Central memory CD8-positive, alpha-beta T cell (primary cell): ENCODE data around the gene HMCN2.

Experiments used
- ATAC-seq: fragments of 150-1000 bp; cut with Tn5 transposase; replicated peaks from 2 replicates; pipeline ENCODE4 v1.10.0; 2022; ENCODE audit warnings: mild to moderate bottlenecking, moderate FRiP score, moderate number of reproducible peaks; ENCODE audit not compliant: poor library complexity, severe bottlenecking; ENCODE audit errors: extremely low read depth
- DNase-seq, 2 donors: peaks; one replicate each; pipeline ENCODE4 v3.0.0; 2021; ENCODE audit warnings: low spot score in 2 of 2
- H3K27ac Mint-ChIP-seq: one replicate; pipeline ENCODE4 v1.8.0; 2022; ENCODE audit warnings: low read depth, mild to moderate bottlenecking, moderate library complexity, mixed read lengths
- H3K27me3 Mint-ChIP-seq: one replicate; pipeline ENCODE4 v1.8.0; 2022; ENCODE audit warnings: mixed read lengths
- H3K36me3 Mint-ChIP-seq: one replicate; pipeline ENCODE4 v1.8.0; 2022; ENCODE audit warnings: mild to moderate bottlenecking, moderate library complexity, mixed read lengths; ENCODE audit not compliant: insufficient read depth
- H3K4me1 Mint-ChIP-seq: one replicate; pipeline ENCODE4 v1.8.0; 2022; ENCODE audit warnings: mixed read lengths
- H3K4me3 Mint-ChIP-seq: one replicate; pipeline ENCODE4 v1.8.0; 2022; ENCODE audit warnings: mild to moderate bottlenecking, moderate library complexity, mixed read lengths
- H3K9me3 Mint-ChIP-seq: one replicate; pipeline ENCODE4 v1.8.0; 2022; ENCODE audit warnings: mixed read lengths

HMCN2 gene

DNA sequence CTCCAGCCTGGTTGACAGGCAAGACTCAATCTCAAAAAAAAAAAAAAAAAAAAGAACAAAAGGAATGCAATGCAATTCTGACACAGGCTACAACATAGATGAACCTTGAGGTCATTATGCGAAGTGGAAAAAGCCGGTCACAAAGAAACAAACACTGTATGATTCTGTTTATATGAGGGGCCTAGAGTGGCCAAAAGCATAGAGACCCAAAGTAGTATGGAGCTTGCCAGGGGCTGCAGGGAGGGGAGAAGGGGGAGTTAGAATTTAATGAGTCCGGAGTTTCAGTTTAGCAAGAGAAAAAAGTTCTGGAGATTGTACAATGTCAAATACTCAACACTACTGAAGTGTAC lies 146.0 kb downstream of the HMCN2 start:
- ATAC-seq = no peak

DNA sequence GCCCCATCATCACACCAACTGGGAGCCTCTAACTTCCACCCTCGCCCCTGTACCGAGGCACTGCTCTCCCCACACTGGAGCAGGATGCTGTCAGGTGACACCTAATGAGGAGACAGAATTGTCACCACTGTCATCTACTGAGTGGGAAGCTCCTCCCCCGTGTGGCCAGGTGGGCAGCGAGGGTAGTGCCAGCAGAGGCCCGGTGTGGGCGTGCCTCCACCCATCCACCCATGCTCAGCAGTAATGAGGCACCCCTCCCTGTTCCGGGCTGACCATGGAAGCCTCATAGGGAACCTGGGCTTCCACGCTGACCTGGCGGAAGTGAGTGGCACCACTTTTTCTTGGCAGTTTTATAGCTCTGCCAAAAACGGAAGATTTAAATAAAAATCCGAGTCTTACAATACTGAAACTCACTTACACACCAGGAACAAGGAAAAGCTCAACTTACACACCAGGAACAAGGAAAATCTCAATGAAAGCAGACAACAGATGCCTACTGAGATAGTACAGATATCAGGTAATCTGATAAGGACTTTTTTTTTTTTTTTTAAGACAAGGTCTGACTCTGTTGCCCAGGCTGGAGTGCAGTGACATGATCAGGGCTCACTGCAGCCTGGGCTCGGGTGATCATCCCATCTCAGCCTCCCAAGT lies 148.6 kb downstream of the HMCN2 start:
- Mint-ChIP-seq H3K4me1 (no peaks in the 10 kb centered on the region), H3K9me3 (no peaks in the 10 kb centered on the region), H3K4me3 (no peak overlapping the region), H3K36me3 (no peaks in the 10 kb centered on the region), H3K27ac (no peak overlapping the region), H3K27me3 (peaks cover 26% of the 10 kb centered on the region)
- DNase-seq (no peak), ATAC-seq (no peak)

More for the DNA sequence above, 146.0 kb downstream of the HMCN2 start:
- H3K4me3 Mint-ChIP-seq = no peak overlapping the region
- H3K36me3 Mint-ChIP-seq = no peaks in the 10 kb centered on the region
- no peaks in the 10 kb centered on the region for H3K9me3 Mint-ChIP-seq
- peaks cover 17% of the 10 kb centered on the region for H3K27me3 Mint-ChIP-seq
- no peak overlapping the region for H3K27ac Mint-ChIP-seq
- no peaks in the 10 kb centered on the region for H3K4me1 Mint-ChIP-seq
- no peak for DNase-seq

DNA sequence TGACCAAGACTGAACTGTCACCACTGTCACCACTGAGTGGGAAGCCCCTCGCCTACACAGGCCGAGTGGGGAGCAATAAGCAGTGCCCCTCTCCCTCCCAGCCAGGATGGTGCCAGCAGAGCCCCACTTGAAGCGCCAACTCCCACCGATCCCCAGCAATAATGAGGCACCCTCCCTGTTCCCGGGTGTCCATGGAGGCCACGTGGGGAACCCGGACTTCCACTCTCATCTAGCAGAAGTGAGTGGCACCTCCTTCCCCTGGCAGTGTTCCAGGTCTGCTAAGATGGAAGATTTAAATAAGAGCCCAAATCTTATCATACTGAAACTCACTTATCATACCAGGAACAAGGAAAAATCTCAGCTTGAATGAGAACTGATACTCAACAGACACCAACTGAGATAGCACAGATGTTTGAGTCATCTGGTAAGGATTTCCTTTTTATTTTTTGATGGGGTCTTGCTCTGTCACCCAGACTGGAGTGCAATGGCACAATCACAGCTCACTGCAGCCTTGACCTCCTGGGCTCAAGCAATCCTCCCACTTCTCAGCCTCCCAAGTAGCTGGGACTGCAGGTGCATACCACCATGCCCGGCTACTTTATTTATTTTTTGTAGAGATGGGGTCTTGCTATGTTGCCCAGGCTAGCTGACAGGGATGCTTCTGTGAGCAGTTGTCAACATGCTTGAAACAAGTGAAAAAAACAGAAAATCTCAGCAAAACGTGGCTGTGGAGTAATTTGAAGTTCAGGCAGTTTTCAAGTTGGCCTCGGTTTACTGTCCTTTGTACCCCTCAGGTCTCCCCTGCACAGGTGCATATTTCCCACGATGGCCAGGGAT lies 149.6 kb downstream of the HMCN2 start:
- Mint-ChIP-seq H3K4me3 (no peak overlapping the region), H3K9me3 (no peaks in the 10 kb centered on the region), H3K27me3 (peaks cover 35% of the 10 kb centered on the region), H3K27ac (no peak overlapping the region), H3K36me3 (no peaks in the 10 kb centered on the region), H3K4me1 (no peaks in the 10 kb centered on the region)
- ATAC-seq (no peak), DNase-seq (no peak)

DNA sequence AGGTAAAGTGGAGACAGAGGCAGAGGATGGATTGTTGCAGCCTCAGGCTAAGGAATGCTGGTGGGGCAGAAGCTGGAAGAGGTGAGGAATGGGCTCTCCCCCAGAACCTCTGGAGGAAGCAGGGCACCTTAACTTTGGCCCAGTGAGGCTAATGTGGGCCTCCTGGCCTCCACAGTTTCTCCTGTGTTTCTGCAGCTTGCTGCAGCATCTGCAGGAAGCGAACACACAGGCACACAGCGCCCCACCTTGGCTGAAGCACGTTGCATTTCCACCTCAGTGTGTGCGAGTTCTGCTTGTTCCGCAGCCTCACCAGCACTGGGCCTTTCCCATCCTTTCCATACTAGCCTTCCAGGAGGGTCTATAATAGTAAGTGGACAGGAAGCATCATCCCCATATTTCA lies 152.0 kb downstream of the HMCN2 start:
- no peak overlapping the region for H3K27ac Mint-ChIP-seq
- no peaks in the 10 kb centered on the region for H3K9me3 Mint-ChIP-seq
- DNase-seq (no peak), ATAC-seq (no peak)
- H3K4me1 Mint-ChIP-seq = no peaks in the 10 kb centered on the region
- peaks cover 35% of the 10 kb centered on the region for H3K27me3 Mint-ChIP-seq
- no peaks in the 10 kb centered on the region for H3K36me3 Mint-ChIP-seq
- no peak overlapping the region for H3K4me3 Mint-ChIP-seq

DNA sequence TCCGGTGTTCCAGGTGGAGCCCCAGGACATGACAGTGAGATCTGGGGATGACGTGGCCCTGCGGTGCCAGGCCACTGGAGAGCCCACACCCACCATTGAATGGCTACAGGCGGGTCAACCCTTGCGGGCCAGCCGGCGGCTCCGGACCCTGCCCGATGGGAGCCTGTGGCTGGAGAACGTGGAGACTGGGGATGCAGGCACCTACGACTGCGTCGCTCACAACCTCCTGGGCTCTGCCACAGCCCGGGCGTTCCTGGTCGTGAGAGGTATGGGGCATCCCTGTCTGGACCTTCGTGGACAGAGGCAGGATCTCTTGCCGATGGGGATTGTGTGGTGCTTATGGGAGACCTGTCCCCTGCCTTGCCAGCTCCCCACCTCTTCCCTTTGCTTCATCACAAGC lies 153.2 kb downstream of the HMCN2 start:
- no peak overlapping the region for H3K4me3 Mint-ChIP-seq
- H3K4me1 Mint-ChIP-seq = no peaks in the 10 kb centered on the region
- H3K27me3 Mint-ChIP-seq = peaks cover 24% of the 10 kb centered on the region
- H3K36me3 Mint-ChIP-seq = no peaks in the 10 kb centered on the region
- H3K9me3 Mint-ChIP-seq = no peaks in the 10 kb centered on the region
- no peak overlapping the region for H3K27ac Mint-ChIP-seq
- no peak for DNase-seq
- ATAC-seq = no peak

DNA sequence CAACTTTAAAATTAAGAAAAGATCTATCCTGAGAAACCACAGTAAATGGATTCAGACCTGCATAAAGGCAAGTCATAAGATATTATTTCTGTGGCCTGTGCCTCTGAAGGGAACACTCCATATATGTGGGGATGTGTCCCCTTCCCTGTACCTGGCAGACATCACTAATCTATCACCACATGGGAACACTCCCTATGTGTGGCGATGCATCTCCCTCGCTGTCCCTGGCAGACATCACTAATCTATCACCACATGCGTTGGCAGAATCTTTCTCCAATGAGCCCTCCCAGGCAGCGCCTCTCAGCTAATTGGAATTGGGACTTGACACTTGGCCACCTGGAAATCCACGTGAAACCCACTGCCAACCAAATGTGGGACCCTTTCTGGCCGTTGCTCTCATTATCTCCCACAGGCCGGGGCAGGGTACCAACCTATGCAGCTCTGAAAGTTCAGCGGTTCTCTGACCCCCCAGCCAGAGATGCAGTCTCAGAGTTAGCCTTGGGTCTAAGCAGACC lies 154.0 kb downstream of the HMCN2 start:
- H3K27me3 Mint-ChIP-seq = peaks cover 19% of the 10 kb centered on the region
- ATAC-seq (no peak), DNase-seq (no peak)
- no peaks in the 10 kb centered on the region for H3K36me3 Mint-ChIP-seq
- H3K4me1 Mint-ChIP-seq = no peaks in the 10 kb centered on the region
- no peak overlapping the region for H3K27ac Mint-ChIP-seq
- no peaks in the 10 kb centered on the region for H3K9me3 Mint-ChIP-seq
- H3K4me3 Mint-ChIP-seq = no peak overlapping the region

DNA sequence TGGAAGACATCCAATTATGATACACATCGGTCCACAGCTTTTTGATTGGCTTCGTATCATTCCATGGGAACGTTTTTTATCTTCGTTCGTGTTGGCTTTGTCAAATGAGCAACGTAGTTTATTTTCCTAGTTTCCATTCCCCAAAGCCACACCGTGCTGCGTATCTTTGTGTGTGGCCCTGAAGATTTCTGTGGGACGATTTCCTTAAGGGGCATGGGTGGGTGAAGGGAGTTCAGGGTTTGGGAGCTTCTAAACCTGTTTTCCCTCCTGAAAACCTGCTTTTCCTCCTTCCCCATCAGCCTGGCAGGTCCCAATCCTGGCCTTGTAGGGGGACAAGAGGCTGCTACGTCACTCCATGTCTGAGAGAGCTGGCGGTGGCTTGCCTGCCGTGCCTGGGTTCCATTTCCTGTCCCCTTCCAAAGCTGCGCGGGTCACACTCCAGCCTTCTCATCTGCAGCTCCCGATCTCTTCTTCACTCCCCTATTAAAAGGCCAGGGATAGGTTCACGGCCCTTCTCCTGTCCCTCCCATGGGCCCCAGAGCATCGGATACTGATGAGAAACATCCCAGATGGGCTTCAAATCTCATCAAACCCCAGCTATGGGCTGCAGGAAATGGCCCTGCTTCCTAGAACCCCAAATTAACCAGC lies 155.7 kb downstream of the HMCN2 start:
- H3K4me3 Mint-ChIP-seq = no peak overlapping the region
- H3K9me3 Mint-ChIP-seq = no peaks in the 10 kb centered on the region
- ATAC-seq = no peak
- H3K36me3 Mint-ChIP-seq = no peaks in the 10 kb centered on the region
- DNase-seq = no peak
- H3K27me3 Mint-ChIP-seq = peaks cover 32% of the 10 kb centered on the region
- no peak overlapping the region for H3K27ac Mint-ChIP-seq
- no peaks in the 10 kb centered on the region for H3K4me1 Mint-ChIP-seq

DNA sequence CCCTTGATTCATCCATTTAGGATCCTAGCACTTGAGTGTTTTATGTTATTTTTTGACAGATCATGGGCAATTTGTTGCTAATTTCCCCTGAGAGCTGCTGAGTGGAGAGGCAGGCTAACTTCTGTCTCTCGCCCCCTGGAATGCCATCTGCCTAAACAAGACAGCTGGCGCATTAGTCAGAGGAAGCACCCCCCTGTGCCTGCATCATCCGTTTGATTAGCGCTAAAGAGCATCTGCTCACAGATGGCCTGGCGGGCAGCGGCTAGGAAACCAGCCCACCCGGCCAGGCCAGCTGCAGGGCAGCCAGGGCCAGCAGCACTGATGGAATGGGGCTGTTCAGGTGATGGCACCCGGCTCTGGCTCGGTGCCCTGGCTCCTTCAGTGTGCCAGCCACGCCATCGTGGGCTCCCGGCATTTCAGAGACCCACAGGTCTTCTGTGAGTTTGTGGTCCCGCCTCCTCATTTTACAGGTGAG lies 156.3 kb downstream of the HMCN2 start:
- Mint-ChIP-seq H3K4me3 (no peak overlapping the region), H3K36me3 (no peaks in the 10 kb centered on the region), H3K27ac (no peak overlapping the region), H3K4me1 (no peaks in the 10 kb centered on the region), H3K9me3 (no peaks in the 10 kb centered on the region), H3K27me3 (peaks cover 38% of the 10 kb centered on the region)
- no peak for ATAC-seq
- no peak for DNase-seq

DNA sequence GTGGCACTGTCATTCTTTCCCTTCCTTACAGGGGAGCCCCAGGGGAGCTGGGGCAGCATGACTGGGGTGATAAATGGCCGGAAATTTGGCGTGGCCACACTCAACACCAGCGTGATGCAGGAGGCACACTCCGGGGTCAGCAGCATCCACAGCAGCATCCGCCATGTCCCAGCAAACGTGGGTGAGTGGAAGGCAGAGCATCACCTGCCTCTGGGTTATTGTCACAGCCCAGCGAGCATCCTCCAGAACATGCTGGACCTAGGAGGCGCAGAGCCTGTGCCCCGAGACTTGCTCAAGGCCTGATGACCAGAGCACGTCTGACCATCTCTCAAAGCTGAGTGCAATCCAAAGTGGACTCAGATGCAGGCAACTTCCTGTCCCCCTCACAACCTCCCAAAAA lies 157.0 kb downstream of the HMCN2 start:
- Mint-ChIP-seq H3K27ac (no peak overlapping the region), H3K4me1 (no peaks in the 10 kb centered on the region), H3K9me3 (no peaks in the 10 kb centered on the region), H3K27me3 (peaks cover 43% of the 10 kb centered on the region), H3K36me3 (no peaks in the 10 kb centered on the region), H3K4me3 (no peak overlapping the region)
- ATAC-seq (no peak), DNase-seq (no peak)

DNA sequence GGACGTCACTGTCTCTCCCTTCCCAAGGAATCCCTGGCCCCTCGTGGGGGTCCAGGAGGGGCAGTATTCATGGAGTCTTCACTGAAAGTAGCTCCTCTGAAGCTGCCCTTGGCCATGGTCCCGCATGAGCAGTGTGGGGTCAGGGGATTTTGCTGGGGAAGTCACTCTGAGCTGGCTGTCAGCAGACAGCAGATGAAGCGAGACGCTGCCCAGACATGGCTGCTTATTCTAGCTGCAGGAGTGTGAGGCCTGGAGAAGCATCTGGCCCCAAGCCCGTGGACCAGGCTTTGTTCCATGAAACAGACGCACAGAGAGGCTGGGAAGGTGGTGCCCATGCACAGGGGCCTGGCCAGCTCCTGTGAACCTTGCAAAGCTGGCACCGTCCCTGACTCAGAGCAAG lies 157.7 kb downstream of the HMCN2 start:
- DNase-seq = no peak

DNA sequence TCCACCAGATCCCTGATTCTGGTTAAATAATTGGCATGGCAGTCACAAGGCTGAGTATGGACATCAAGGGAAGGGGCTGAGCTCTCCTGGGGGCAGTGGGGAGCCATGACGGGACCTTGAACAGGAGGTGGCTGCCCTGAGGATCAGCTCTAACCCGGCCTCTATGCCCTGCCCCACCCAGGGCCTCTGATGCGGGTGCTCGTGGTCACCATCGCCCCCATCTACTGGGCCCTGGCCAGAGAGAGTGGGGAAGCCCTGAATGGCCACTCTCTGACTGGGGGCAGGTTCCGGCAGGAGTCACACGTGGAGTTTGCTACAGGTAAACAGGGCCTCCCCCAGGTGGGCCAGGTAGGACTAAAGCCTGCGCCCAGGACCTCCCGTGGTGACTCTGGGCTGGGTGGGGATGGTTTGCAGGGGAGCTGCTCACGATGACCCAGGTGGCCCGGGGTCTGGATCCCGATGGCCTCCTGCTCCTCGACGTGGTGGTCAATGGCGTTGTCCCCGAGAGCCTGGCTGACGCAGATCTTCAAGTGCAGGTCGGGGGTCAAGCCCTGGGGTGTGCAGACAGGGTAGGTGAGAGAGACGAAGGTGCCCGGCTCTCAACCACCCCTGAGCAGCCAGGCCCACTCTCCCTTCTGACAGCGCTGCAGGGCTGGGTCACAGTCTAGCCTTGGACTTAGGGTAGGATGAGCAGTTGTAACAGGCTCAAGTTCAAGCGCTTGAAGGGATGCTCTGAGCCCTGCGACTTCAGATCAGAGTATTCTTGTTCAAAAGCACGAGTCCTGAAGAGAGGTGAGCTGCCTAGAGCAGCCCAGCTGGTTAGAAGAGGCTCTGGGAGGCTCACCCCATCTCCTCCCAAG lies 159.3 kb downstream of the HMCN2 start:
- Mint-ChIP-seq H3K27ac (no peak overlapping the region), H3K9me3 (no peaks in the 10 kb centered on the region), H3K36me3 (no peaks in the 10 kb centered on the region), H3K27me3 (peaks cover 42% of the 10 kb centered on the region), H3K4me3 (no peak overlapping the region), H3K4me1 (no peaks in the 10 kb centered on the region)
- DNase-seq (no peak), ATAC-seq (no peak)

More for the DNA sequence above, 157.7 kb downstream of the HMCN2 start:
- no peaks in the 10 kb centered on the region for H3K36me3 Mint-ChIP-seq
- no peak overlapping the region for H3K4me3 Mint-ChIP-seq
- no peak overlapping the region for H3K27ac Mint-ChIP-seq
- H3K4me1 Mint-ChIP-seq = no peaks in the 10 kb centered on the region
- no peaks in the 10 kb centered on the region for H3K9me3 Mint-ChIP-seq
- no peak for ATAC-seq
- peaks cover 43% of the 10 kb centered on the region for H3K27me3 Mint-ChIP-seq
